G401.6 (cell line): ENCODE results near the gene ATOH8.

Experiments
- FAIRE-seq: peaks from 2 replicates; lab custom pipeline; 2012; peaks lifted over from hg19 to GRCh38; lab: Jason Lieb, UNC

Gene ATOH8

DNA sequence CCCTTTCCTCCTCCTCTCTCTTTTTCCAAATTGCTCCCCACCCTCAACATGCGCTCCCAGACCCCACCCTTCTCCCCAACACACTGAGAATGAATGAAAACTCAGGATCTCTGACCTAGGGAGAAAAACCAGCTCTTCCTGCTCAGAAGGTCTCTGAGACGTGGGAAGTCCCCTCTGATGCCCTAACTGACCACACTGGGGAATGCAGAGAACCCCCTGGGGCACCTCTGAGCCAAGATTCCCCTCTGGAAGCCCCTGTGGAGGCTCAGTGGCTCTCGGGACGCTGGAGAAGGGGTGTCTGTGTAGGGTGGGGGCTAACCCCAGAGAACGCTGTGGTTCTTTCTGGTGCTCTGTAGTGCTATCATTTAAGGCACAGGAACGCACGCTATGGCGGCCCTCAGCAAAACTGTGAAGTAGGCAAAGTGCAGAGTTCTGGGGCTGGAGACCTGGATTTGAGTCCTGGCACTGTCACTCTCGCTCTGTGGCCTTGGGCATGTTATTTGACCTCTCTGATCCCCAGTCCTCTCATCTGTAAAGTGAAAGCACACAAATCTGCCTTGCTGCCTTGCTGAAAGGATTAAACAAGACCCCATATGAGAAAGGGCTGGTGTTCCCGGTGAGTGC, 17.1 kb downstream of the ATOH8 start:
- no peak for FAIRE-seq

DNA sequence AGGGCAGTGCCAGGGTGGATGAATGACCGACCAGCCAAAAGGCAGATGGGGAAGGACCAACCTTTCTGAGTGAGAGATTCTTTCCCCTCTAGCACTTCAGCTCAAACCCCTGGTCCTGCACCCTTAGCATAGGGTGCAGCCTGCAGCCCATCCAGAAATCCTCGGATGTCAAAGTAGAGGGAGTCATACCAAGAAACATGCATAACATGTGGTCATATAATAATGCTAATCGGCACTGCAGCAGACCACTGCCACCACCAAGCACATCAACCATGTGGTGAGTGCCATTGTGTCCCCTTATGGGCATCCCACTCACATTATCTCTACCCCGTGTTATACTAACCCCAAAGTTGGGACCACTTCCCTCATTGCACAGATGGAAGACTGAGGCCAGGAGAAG, 17.7 kb downstream of the ATOH8 start:
- no peak for FAIRE-seq

DNA sequence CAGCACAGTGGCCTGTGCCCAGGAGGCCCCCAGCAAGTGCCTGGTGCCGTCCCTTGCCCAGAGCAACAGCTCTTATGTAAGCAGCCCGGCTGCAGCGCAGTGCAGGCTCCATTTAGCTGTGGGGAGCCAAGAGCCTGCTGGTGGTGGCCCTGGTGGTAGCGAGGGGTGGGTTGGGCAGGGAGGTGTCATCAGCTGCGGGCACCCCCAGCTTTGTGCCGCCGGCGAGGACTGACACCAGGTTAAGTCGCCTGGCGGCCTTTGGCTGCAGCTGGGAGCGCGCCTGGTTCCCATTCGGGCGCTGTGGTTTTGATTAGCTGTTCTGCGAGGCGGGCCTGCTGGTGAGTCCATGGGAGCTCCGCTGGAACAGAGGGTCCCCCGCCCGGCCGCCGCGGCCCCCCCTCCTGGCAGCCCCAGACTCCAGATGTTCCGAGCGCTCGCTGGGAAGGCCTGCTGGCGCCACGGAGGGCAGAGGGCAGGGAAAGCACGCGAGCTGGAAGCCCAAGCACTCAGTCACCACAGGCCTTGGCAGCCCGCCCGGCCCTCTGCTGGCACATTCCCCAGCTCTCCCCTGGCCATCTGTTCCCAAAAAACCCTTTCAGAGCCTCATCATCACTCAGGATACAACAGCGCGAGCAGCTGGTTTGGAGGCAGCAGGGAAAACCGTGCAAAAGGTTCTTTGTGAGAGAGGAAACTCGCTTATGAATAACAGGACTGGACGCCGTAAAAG, 18.4 kb downstream of the ATOH8 start:
- no peak for FAIRE-seq

DNA sequence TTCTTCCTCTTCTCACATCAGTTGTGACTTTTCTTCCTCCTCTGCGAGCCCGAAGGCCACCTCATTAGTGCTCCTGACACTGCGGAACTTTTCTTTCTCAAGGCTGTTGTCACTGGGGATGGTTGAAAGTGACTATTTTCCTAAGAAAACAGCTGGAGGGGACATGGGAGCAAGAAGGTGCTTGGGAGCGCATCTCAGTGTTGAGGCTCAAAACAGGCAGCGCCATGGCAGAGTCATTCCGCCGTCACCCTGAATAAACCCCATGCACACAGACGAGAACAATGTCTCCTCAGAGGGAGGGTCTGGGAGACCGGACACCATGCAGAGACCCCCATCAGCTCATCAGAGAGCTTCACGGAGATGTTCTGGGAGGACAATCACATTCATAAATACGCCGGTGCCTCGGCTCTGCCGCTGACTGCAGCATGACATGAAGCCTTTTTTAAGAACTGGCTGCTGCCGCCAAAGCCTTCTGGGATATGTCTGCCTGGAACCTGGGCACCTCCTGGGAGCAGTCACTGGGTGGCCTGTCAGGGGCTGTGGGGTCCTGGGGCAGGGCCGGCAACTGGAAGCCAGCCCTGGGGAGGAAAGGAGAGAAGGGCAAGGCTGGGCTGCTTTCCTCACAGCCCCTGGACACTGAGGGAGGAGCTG, 19.2 kb downstream of the ATOH8 start:
- FAIRE-seq, result no peak

DNA sequence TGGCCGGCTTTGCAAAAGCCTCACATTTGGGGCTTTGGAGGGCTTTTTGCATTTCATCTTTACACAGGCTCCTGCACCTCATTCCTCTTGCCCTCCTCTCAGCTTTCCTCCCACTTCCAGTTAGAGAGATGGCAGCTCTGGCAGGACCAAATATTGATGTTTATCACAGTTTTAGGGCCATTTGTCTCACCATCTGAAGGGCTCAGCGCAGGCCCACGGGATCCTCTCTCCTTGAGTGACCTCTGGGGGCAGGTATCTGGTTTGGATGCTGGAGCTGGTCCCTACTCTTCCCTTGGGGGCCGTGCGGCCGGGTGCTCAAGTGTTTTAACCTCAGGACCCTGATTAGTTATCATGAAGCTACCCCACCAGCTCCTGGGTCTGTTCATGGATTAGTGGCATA, 19.9 kb downstream of the ATOH8 start:
- FAIRE-seq, result no peak

DNA sequence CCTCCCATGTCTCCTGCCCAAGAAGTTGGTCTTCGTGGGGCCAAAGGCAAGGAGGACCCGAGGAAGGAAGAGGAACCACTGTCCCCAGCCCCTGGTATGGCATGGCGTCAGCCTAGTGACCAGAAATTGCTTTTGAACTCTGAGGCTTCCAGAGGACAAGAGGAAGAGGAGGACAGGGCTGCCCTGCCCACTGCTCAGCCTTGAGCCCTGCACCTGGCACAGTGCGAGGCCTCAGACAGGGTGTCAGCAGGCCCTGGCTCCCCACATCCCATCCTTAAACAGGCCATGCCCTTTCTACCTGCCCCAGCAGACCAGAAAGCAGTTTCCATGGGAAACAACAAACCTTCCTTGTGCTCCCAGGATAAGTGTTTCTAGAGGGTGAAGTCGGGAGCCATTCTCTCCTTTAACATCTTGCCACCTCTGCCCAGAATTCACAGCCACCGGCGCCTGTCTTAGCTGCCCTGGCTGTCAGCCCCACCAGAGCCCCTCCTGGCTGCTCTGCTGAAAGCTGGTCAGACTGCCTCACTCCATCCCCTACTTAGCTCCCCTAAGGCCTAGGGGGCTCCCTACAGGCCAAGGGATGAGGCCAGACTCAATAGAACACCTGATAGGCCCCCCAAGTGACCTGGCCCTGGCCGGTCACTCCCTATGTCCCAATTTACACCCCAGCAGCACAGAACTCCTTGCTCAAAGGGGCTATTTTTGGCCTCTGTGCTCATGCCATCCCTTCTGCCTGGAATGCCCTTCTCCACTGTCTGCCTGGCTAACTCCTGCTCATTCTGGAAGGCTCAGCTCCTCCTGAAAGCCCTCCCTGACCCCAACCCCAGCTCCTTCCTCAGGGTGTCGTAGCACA, 20.6 kb downstream of the ATOH8 start:
- no peak for FAIRE-seq

DNA sequence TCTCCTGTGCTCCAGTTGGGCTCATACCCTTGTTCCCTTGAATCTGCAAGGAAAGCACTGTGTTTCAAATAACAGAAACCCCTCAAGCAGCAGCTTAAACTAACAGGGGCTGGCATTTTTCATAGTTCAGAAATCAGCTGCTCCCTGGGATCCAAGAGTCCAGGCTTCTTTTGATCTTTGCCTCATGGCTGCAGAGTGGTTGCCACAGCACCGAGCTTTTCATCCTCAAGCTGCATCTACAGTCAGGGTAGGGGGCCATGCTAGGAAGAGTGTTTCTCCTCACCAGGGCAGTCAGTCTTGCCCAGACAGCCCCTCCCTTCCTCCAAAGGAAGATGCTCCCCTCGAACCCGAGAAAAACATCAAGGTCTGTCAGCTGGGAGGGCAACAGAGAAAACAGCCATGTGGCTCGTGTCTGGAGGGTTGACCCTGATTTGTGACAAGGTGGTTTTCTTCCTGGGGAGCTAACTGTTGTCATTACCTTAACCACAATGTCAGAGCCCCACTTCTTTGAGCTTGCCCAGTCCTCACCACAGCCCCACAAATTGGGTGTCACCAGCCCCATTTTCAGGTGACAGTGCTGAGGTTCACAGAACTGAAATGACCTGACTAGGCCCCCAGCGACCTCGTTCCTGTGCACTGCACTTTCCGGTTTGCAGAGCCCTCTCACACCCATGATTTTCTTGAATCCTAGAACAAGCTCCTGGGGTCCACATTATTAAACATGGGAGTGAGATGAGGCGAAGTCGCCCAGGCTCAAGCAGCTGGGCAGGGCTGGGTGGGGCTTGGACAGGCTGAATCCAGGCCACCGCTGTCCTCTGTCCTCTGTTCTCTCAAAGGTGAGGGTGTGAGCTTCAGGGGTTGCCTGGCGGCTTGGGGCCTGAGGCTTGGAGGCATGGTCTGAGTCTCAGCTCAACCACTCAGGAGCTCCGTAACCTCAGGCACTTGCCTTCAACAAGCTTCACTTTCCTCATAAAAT, 21.9 kb downstream of the ATOH8 start:
- FAIRE-seq, result no peak

DNA sequence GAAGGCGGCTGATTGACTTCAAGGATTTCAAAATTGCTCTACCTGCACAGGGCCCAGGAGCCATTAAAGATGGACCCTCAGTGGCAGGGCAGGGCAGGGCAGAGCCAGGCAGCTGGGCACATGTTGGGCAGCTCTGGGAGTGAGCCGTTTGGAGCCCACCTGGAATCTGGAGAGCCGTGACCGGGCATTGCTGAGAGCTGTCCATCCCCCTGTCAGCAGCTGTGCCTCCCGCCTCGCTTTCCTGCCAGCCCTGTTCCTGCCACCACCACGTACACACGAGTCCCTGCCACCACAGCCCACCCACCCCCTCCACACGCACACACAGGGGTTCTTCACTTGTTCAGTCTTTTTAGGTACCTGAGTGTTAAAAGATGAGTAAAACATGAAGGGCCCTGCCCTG, 22.9 kb downstream of the ATOH8 start:
- FAIRE-seq, result no peak

DNA sequence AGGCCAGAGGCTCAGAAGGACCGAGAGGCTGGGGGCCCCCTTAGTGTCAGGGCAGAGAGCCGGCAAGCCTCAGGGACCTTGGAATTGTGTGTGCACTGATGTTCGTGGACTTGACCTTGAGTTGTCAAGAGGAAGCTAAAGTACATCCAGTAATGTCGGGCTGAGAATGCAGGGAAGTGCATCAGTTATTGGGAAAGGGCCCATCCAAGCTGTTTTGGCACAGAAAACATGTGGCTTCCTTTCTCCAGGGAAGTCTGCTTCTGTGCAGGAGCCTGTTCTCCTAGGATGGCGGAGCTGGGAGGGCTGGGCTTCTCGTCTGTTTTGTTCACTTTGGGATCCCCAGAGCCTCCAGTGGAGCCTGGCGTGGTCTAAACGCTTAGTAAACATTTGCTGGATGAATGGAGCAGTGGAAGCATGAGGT, 23.7 kb downstream of the ATOH8 start:
- FAIRE-seq, result no peak

DNA sequence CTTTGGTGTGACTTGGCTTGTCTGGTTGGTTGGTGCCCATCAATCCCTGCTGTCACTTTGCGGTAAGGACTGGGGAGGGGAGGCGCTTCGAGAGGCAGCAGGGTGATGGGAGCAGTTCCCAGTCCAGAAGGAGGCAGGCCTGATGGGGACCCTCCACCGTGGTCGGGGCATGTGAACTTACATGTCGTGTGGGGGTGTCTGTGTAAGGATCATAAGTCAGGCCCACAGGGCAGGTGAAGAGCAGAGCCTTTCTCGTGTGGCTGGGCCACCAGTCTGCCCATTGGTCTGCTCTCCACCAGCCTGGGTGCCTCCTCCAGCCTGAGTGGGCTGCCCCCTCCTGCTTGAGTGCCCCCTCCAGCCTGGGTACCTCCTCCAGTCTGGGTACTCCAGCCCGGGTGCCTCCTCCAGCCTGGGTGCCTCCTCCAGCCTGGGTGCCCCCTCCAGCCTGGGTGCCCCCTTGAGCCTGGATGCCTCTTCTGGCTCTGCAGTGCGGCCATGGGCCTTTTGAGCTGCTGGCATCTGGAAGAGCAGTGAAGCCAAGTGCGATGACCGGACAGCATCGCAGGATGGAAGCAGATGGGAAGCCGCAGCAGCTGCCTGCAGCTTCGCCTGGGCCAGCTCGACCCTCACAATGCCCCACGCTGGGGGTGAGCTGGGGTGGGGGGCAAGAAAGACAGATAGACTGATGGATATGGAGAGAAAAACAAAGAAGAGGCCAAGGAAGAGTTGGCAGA, 25.0 kb downstream of the ATOH8 start:
- FAIRE-seq, result no peak

DNA sequence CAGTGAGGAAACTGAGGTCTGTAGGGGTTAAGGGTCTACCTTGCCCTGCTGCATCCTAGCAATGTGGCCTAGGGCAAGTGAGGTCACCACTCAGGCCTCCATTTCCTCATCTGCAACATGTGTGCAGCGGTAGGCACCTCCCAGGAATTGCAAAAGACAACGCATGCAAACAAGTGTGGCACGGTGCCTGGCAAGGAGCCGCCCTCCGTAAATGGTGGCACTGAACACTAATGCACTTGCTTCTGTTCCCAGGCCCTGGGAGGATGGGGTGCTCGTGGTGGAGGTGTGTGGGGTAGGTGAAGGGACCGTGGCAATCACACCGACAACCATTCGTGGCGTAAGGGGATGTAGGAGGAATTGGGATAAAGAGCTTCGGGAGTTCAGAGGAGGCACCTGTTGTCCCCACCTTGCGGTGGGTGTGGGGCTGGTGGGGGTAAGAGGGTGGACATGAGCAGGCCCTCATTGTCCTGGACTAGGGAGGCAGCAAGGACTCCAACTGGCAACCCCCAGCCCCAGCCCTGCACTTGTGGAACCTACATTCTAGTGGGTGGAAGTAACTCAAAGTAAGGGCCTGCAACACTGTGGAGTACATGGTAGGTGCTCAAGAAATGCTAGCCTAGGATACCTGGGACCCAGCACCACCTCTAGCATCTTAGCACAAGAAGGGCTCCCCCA, 26.0 kb downstream of the ATOH8 start:
- FAIRE-seq, result no peak

DNA sequence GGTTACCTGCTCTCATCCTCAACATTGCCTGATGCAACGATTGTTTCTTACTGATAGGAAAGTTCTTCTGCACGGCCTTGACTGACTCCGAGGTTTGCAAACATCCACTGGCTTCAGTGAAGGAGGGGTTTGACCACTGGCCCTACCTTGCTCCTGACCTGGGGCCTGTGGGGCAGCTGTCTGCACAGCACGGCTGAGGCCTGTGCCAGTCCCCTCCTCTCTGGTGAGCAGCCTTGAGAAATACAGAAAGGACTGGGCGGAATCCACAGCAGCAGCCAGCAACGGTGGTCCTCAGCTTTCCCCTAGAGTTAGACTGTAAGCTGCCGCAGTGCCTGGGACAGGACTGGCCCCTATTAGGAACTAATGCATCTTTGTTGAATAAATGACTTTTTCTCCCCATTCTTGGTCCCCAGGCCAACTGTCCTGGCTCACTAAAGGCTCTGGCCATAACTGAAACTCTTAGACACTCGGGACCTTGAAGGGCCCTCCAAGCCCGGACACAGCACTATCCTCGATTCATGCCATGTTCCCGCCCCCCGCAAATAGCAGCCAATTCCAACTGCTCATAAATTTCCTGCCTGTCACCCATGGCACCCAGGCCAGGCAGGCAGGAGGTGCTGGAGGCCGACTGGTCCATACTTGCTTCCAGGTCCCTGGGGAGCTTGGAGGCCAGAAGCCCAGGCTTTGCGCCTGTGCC, 26.7 kb downstream of the ATOH8 start:
- FAIRE-seq, result no peak

DNA sequence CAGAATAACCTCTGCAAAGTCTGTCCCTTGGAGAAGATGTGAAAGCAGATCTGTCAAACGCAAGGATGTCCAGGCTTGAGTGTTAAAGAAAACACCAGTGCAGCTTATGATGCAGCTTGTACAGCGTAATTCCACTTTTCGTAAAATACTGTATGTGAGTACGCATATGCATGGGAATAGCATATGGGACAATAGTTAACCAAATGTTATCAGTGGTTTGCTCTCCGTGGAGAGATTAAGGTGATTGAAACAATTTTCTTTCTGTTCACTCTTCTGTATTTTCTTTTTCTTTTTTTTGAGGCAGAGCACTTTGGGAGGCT, 27.2 kb downstream of the ATOH8 start:
- no peak for FAIRE-seq

DNA sequence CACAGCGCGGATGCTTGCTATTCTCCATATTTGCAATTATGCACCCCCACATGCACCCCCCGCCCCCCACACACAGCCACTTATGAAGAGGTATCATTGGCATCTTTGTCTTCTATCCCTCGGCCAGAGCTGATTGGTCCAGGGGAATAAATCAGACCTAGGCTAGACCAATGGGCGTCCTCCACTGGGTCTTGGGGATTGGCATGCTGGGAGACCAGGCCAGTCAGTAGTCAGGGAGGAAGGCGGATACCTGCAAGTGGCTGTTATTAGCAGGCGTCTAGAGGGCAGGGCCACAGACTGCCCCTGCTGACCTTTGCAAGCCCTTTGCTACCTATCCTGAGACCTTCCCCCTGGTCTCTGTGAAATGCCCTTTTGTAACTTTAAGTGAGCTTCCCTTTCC, 30.0 kb downstream of the ATOH8 start:
- FAIRE-seq, result no peak

DNA sequence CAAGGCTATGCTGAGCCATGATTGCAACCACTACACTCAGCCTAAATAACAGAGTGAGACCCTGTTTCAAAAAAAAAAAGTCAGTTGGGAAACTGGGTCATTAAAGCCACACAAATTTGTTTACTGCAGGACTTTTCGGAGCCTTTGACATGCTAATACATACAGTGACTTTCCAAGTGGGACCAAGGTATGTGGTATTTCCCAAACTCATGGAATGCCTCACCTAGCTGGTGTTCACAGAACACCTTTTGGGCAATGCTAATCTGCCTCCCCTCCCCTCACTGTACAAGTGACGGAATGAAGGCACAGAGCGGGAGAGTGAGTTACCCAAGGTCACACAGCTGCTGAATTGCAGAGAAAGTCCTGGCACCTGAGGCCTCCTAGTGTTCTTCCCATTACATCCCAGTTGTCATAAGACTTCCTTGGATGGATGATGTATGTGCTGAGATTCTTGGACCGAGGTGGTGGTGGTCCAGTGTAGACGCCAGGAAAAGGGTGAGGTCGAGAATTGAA, 30.7 kb downstream of the ATOH8 start:
- FAIRE-seq, result no peak

DNA sequence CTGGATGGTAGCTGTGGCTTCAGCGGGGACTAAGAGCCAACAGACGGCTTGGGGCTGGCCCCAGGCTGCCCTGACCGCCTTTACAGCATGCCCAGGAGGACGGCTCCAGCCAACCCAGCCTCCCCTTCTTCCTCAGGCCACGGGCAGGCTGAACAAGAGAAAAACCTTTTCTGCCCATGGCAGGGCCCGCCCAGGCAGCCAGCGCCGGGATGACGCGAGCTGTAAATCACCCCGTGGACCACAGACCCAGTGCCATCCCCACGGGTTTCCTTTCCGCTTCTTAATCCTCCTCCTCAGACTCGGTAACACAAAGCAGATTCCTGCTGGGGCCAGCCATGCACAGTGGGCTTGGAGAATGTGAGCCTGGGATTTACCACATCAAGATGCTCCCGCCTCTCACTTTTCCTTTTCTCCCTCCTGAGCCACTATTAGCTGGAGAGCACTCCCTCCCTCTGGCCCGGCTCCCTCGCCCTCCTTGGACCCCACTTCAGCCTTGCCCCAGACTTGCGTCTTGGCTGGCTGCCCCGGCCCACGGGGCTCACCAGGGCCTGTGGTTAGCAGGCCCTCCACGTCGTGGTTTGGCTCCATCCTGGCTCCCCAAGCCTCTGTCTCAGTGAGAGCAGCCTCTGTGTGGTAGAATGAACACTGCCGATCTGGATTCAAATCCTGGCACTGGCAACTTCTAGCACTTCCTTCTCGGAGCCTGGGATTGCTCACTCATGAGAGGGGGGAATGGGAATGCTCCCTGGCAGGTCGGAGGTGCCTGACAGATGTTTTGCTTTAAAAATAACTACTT, 31.4 kb downstream of the ATOH8 start:
- FAIRE-seq, result no peak

DNA sequence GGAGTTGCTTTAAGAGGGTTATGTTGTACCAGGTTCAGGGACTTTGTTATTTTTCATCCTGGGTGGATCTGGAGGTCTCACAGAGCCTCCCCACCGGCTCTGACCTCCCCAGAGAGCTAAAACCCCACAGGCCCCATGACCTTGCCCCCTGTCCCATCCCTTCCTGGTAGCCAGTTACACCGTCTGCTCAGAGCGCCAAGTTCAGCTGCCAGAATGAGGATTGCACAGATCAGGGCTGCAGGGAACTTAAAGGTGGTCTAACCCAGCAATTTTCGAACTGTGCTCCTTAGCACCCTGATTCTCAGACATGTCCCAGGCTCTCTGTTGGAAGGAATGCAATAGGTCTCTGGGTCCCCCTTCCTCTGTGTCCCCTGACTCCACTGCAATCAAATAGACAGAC, 32.1 kb downstream of the ATOH8 start:
- no peak for FAIRE-seq

DNA sequence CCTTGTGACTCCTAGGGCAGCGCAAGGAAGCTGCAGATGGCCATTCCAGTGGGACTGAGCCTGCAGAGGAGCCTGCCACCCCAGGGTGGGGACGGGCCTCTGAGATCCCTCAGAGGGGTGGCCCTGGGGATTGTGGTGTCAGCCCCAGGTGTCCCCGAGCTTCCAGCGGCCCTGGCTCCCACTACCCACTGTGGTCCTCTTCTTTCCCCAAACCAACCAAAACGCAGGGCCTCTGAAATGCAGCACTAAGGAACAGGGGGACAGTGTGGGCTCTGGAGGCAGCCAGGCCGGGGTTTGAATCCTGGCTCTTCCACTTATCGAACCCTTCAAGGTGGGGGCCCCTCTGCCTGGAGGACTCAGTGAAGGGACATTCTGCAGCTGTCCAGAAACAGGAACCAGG, 32.7 kb downstream of the ATOH8 start:
- no peak for FAIRE-seq

DNA sequence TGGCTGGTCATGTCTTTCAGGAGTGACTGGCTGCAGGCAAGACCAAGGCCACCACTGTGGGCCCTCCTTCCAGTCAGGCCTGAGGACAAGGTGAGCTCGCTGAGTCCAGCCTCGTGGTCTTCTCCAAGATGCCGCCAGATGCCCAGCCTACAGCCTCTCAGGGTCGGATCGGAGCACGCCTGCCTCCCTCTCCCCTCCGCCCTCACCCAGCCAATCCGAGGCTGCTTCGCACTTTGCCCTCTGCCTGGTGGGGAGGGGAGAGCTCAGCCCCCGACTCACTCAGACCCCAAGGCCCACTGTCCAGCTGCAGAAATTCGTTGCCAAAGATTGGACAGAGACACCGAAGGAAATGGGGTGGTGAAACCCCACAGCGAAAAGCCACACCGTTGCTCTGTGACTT, 33.1 kb downstream of the ATOH8 start:
- FAIRE-seq, result no peak
